IPS DF 4.7 (cell line): ENCODE measurements around the gene CD38.
A peak's percentile ranks its signal among the peaks of the same experiment; 100 is the strongest.
"Not testable (repeated sequence)": the region's sequence is repeated elsewhere in the genome, so short reads cannot be mapped to it uniquely, and the experiment has no call there.

Source experiments
- DNase-seq: peaks from one replicate; pipeline ENCODE4 v3.0.0-alpha.2; 2013; ENCODE audit warnings: low spot score; ENCODE audit errors: extremely low read depth

Gene CD38

DNA sequence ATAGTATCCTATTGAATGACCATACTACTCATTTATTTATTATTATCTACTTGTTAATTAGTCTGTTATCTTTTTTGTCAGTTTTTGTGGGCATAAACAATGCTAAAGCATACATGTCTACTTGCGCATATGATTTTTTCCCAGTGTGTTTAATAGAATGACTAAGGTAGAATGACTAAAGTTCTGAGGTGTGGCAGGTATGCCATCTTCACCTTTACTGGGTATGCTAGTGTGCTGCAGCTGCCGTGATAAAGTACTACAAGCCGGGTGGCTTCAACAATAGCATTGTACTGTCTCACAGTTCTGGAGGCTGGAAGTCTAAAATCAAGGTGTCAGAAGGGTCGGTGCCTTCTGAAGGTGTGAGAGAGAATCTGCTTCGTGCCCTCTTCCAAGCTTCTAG lies 19.2 kb downstream of the CD38 start:
- DNase-seq = no peak

DNA sequence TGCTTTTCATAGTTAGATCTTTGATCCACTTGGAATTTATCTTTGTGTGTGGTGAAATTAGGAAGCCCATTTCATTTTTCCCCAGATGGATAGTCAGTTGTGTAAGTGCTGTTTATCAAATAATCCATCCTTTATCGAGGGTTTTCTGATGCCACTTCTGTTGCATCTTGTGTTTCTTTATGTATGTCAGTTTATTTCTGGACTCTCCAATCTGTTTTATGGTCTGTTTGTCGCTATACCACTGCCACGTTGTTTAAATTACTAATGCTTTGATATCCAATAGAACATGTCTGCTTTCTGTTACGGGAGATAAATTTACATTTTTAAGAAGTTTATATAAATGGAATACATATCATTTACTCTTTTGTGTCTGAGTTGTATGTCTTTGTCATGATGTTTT lies 21.0 kb downstream of the CD38 start:
- DNase-seq = no peak

DNA sequence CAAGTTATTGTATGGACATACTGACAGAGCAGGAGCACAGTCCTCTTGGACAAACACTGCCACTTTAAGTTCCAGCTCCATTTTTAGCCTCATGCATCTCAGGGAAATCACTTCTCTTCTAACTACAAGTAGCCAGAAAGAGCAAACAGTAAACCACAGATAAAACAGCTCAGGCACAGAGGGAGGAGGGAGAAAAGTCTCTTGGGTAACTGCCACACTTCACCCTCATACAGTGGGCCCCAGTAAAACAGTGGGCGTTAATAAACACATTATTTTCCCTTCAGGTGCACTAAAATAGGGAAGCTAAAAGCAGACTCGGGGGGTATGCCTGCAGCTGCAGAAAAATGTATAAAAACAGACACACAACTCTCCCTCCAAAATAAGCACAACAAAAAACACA lies 21.6 kb downstream of the CD38 start:
- no peak for DNase-seq

DNA sequence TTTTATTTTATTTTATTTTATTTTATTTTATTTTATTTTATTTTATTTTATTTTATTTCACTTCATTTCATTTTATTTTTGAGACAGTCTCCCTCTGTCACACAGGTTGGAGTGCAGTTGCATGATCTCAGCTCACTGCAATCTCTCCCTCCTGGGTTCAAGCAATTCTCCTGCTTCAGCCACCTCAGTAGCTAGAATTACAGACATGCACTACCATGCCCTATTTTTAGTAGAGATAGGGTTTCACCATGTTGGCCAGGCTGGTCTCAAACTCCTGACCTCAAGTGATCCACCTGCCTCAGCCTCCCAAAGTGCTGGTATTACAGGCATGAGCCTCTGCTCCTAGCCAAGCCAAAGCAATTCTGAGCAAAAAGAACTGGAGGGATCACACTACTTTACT lies 24.4 kb downstream of the CD38 start:
- not testable (repeated sequence) for DNase-seq

DNA sequence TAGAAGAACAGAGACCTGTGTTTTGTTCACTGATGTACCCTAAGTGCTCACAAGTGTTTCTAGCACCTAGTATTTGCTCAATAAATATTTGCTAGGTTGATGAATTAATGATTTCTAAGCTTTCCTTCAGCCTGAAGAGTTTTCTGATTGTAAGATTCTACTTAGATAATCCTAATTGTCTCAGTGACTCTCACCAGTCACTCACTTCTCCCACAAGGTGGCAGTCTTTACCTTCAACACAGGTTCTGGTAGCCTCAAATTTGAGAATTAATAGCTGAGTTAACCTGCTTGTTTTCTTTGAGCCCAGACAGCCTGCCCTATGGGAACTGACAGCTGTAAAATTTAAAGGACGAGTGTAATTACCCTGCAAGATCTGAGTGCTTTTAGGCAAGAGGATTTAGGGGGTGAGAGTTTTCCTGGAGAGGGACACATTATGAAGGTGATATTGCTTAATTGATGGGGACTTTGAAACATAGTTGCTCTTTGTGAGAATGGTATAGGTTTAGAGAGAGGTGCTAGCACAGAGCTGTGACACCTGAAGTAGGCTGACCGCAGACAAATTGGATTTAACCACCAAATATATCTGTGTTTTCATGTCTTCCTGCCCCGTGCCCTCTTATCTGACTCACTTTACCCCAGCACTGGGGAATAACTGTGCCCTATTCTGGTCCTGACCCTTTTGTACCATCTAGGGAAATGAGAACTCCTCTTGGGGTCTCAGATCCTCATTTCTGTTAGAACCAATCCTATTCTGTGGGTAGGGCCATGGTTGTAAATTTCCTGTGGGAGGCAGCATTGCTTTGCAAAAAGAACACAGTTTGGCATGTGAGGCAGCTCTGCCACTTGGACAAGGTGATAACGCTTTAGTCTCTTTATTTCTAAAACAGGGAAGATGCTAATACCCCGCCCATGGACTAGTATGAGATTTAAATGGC lies 27.7 kb downstream of the CD38 start:
- DNase-seq = peak; percentile 51

DNA sequence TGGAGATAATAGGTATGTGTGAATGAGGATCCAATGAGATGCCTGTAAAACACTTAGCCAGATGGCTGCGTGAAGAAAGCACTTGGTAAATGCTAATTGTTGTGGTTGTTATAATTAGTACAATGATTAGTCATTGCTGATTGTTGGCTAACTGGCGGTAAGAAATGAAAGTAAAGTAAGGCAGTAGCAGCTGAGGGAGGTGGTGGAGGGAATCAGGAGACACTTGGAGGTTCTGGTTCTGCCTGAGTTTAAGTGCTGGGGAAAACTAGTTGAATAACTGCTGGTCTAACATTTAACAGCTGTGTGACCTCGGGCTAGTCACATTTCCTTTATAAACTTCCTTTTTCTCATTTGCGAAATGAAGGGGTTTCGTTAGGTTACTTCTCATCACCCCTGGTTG lies 30.9 kb downstream of the CD38 start:
- no peak for DNase-seq

DNA sequence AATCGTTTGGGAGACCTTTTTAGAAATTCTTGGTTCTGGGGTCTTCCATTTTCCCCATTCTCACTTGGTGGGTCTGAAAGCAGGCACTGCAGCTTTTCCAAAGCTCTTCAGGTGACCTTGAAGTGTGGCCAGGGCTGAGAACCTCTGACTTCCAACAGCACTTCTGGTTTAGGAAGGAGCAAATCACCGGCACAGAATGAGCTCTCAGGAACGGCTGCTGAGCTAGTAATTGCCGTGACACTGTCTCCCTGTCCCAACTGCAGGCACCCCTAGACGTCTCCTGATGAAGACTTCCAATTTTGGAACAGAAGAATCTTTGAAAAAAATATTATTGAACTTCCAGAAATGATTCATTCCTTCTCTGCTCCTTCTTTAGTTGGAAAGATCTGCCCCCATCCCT lies 31.3 kb downstream of the CD38 start:
- DNase-seq = no peak

DNA sequence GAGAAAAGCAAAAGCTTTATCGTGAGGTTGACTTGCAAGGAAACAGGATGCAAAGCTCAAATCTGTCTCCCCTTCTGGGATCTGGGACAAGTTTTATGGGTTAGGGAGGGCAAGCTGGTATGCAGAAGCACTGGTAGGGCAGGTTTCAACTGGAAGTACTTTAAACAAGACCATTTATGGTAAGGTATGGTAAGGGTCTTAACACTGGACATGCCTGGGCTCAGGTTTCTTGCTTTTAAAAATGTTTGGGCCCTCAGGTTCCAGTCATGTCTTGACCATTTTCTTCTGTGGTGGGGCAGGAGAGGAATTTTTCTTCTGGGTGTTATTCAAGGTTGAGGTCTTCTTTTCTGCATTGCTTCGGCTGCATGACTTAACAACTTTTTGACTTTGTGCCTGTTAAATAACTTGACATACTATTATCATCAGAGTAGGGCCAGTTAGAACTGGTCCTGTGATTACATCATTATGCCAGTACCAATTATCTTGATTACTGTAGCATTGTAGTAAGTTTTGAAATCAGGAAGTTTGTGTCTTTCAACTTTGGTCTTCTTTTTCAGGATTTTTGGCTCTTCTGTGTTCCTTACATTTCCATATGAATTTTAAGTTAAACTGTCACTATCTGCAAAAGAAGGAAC lies 33.7 kb downstream of the CD38 start:
- DNase-seq = no peak

DNA sequence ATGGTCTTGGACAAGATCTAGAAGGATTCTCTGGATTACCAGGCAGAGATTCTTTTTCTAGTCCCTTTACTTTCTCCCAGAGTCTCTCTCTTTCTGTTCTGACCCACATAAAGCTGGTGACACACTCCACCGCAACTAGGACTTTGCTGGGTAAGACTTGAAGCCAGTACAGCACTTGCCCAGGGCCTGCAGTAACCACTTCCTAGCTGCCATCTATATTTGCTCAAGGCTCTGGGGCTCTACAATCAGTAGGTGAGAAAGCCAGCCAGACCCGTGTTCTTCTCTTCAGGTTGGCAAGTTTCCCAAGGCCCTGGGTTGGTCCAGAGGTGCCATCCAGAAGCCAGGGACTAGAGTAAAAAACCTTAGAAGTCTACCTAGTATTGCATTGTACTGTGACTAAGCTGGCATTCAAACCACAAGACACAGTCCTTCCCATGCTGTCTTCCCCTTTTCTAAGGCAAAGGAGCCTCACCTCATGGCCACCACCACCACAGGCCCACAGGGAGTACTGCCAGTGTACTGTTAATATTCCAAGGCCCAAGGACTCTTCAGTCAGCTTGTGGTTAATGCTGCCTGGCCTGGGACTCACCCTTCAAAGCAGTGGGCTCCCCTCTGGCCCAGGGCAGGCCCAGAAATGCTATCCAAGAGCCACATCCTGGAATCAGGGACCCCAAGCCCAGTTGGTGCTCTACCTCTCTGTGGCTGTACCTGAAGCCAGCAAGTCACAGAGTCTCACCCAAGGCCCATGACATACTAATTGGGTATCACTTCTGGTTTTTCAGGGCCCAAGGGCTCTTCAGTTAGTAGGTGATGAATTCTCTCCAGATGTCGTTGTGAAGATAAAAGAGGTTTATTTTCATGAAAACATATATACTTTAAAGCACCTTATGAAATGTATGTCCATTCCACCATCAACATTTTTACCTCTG lies 54.7 kb downstream of the CD38 start:
- no peak for DNase-seq

DNA sequence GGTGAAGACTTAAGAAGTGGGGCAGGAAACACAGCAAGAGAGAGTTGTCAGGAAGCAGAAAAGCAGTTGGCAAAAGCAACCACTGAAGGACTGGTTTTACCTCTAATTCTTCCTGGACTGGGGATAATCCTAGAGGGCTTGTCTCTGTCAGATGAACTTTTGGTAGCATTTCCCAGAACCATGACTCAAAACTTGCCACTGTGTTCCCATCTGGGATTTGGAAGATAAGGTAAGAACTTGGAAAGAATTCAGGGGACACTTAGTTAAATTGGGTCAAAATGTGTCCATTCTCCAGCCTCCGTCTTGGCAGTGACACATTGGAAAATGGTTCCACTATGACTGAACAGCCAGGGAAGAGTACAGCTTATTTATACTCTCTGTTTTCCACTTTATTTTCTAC lies 55.7 kb downstream of the CD38 start:
- no peak for DNase-seq

DNA sequence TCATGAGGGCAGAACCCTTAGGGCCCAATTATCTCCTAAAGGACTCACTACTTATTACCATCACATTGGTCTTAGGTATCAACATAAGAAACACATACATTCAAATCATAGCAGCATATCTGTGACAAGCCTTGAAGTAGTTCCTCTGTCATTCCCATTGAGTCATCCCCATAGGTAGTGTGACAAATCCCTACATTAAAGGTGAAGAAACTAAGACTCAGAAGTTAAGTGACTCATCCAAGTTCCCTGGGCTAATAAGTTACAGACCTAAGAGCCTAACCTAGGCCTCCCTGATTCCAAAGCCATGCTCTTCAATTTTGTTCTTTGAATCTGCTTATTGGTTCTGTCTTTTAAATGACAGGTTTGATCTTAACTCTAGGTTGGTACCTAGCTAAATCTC lies 58.2 kb downstream of the CD38 start:
- DNase-seq = no peak

DNA sequence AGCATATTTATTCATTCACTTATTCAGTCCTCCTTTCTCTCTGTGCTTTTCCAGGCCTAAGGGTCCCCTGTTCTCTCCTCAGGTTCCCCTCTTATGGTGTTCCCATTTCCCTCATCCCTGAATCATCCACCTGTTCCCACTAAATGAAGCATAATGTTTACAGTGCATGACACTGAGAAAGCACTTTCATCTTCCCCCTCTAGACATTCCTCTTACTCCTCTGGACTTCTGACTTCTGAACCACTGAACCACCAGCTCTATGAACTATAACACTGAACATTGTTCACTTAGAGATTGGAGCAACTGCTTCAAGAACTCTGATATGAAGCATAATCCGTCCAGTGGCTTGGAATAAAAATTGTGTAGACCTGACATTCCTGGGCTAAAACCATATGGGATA lies 59.5 kb downstream of the CD38 start:
- no peak for DNase-seq

DNA sequence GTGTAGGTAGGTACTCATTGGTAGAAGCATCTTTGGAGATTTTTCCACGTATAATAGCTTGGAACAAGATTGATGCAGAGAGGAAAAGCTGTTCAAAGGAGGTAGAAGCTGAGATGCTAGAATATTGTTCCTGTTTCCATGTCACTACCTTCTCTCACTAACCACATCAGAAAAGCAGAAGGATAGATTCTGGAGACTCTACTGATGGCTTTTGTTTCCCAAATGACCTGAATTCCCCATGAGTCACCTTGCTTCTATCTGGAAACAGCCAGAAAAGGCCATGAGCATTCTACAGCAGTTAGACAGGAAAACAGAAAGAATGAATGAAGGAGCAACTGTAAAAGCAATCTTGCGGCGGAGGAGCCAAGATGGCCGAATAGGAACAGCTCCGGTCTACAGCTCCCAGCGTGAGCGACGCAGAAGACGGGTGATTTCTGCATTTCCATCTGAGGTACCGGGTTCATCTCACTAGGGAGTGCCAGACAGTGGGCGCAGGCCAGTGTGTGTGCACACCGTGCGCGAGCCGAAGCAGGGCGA lies 63.1 kb downstream of the CD38 start:
- not testable (repeated sequence) for DNase-seq

DNA sequence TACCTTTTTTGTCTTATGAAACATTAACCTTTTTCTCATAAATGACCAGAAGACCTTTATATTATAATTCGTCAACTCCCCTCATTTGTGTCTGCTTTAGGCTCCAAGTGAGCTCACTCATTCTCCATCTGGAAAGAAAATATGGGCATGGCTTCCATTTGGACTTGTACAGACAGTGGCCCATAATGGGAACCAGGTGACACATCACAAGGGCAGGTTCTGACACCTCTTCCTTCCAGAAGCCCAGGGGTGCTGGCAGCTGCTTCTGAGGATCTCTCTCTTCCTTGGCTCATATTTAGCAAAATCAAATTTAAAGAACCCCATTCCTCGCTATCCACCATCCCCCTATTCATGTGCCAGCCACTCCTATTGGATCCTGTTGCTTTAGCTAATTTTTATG lies 69.6 kb downstream of the CD38 start:
- no peak for DNase-seq

DNA sequence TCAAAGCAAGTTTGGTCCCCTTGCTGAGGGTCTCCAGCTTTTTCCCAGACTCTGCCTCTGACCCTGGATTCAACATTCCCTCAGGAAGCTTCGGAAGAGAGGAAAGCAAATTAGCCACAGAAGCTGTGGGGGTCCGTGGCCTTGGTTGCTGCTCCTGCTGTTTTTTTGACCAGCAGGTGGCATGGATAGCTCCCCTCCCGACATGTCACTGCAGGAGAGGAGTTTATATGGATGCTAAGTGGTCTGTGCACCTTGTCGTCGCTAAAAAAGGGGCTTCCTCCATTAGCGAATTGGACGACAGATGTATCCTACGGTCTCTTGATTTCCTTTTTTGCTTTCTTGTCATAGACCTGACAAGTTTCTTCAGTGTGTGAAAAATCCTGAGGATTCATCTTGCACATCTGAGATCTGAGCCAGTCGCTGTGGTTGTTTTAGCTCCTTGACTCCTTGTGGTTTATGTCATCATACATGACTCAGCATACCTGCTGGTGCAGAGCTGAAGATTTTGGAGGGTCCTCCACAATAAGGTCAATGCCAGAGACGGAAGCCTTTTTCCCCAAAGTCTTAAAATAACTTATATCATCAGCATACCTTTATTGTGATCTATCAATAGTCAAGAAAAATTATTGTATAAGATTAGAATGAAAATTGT lies 70.2 kb downstream of the CD38 start:
- DNase-seq = no peak

DNA sequence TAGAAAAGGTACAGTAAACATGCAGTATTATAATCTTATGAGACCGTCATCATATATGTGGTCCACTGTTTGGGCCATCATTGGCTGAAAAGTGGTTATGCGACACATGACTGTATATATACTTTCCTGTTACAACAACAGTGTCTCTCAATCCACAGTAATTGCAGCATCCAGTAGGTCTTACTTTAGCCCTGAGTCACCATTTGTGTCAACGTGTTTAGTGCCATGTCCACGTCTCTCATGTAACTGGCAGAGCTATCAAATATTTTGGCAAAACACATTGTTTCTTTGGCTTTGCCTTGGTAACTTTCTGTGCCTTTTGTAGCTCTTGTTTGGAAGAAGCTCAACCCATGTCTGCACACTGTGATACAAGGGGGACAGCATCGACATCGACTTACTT lies 73.8 kb downstream of the CD38 start:
- no peak for DNase-seq

DNA sequence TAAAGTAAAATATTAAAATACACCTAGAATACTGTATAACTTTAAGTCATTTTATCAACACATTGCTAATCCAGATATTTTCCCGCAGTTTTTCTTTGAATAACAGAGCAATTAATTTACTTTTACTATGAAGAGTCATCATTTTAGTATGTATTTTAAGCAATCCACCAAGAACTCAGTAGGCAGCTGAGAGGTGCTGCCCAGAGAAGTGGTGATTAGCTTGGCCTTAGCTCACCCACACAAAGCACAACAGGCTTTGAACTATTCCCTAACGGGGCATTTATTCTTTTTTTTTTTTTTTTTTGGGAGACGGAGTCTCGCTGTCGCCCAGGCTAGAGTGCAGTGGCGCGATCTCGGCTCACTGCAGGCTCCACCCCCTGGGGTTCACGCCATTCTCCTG lies 74.4 kb downstream of the CD38 start:
- DNase-seq = no peak

DNA sequence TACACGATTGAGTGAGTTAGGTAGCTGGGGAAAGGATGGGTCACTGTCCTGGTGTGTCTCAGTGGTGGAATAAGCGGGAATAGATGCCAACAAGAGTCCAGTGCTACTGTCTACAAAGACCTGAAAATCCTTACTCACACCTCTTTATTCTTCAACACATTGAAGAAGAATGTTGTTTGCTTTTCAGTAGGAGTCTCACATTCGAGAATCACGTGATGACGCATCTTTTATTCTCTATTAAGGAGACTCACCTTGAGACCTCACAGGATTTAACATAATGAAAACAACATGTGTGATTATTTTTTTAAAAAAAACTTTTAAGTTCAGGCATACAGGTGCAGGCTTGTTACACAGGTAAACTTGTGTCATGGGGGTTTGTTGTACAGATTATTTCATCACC lies 75.2 kb downstream of the CD38 start:
- no peak for DNase-seq

DNA sequence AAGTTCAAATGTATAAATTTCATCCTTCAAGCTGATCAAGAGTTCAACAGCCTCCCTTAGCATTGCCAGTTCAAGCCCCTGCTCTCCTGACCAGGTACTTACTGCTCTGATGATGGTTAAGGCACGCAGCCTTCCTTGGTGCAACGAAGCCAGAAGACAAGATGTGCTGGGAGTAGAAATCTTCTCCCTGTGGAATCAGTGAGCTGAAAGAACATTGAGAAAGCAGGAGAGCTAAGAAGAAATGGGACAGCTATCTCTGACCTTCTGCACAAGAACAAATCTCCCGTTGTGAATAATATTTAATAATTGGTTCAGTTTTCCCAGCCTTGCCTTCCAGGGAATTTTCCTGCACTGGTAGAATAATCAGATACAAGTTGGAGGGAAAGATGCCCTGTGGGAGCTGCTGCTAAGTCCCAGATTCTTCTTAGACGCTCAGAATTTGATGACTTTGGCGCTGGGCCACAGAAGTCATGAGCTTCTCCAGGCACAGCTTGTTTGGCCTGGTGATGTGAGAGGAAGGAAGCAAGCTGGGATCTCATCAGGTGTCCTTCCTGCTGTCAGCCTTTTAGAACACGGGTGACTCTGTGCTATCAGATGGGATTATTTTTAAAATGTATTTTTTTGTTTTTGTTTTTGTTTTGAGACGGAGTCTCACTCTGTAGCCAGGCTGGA lies 77.8 kb downstream of the CD38 start:
- DNase-seq = no peak

DNA sequence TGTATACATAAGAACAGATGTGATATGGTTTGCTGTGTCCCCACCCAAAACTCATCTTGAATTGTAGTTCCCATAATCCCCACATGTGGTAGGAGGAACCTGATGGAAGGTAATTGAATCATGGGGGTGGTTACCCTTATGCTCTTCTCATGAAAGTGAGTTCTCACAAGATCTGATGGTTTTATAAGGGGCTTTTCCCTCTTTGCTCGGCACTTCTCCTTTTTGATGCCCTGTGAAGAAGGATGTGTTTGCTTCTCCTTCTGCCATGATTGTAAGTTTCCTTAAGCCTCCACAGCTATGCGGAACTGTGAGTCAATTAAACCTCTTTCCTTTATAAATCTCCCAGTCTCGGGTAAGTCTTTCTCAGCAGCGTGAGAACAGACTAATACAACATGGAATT lies 83.1 kb downstream of the CD38 start:
- DNase-seq = not testable (repeated sequence)
